ENCODE measurements around the gene UBE3C.

Gene UBE3C

GRCh38 chr7:157278791-157279724, 140.3 kb downstream of the UBE3C start:
- H3K4me1 ChIP-seq (ENCODE audit: low read length), result no peaks in the 10 kb centered on the region
- no peaks in the 10 kb centered on the region for H4K20me1 ChIP-seq (ENCODE audit: insufficient read depth, low read length)
- no peaks in the 10 kb centered on the region for H3K79me2 ChIP-seq (ENCODE audit: low read length)
- H3K4me3 ChIP-seq (ENCODE audit: low read length), result peak overlapping the region; percentile 72
- H3K27ac ChIP-seq (ENCODE audit: low read length), result no peak overlapping the region
- peak overlapping the region; percentile 25 for H3K4me2 ChIP-seq (ENCODE audit: low read length)
- peak overlapping the region; percentile 55 for H3K9ac ChIP-seq (ENCODE audit: low read length)
- no peaks in the 10 kb centered on the region for H3K36me3 ChIP-seq (replicated peaks; ENCODE audit: low read depth, low read length)
- no peaks in the 10 kb centered on the region for H3K27me3 ChIP-seq (ENCODE audit: low read depth, low read length)
- no peak overlapping the region for H2AFZ ChIP-seq (ENCODE audit: low read depth, low read length)
- no peak for TF ChIP-seq CTCF (IDR thresholded peaks at IDR 0.05; ENCODE audit: low read depth, low read length)
- no peak for TF ChIP-seq EZH2phosphoT487 (IDR thresholded peaks at IDR 0.05; ENCODE audit: low read depth)
- H3K9me3 ChIP-seq (ENCODE audit: insufficient read depth, low read length), result no peaks in the 10 kb centered on the region

- Histone ChIP-seq H3K4me2 (ENCODE audit: low read length) (peak overlapping the region; percentile 25), H3K27me3 (ENCODE audit: low read depth, low read length) (no peaks in the 10 kb centered on the region), H3K4me1 (ENCODE audit: low read length) (no peaks in the 10 kb centered on the region), H3K36me3 (replicated peaks; ENCODE audit: low read depth, low read length) (no peaks in the 10 kb centered on the region), H3K27ac (ENCODE audit: low read length) (no peak overlapping the region), H4K20me1 (ENCODE audit: insufficient read depth, low read length) (no peaks in the 10 kb centered on the region), H3K4me3 (ENCODE audit: low read length) (peak overlapping the region; percentile 72), H2AFZ (ENCODE audit: low read depth, low read length) (no peak overlapping the region), H3K79me2 (ENCODE audit: low read length) (no peaks in the 10 kb centered on the region), H3K9ac (ENCODE audit: low read length) (peak overlapping the region; percentile 55), H3K9me3 (ENCODE audit: insufficient read depth, low read length) (no peaks in the 10 kb centered on the region)
- TF ChIP-seq EZH2phosphoT487 (IDR thresholded peaks at IDR 0.05; ENCODE audit: low read depth) (no peak), CTCF (IDR thresholded peaks at IDR 0.05; ENCODE audit: low read depth, low read length) (no peak)
Observed at GRCh38 chr7:157279741-157280215, 141.1 kb downstream of the UBE3C start.

GRCh38 chr7:157280216-157280841, 141.6 kb downstream of the UBE3C start:
- Histone ChIP-seq H3K4me2 (ENCODE audit: low read length) (no peak overlapping the region), H3K9ac (ENCODE audit: low read length) (no peak overlapping the region), H3K4me1 (ENCODE audit: low read length) (no peaks in the 10 kb centered on the region)

More at GRCh38 chr7:157280216-157280841, 141.6 kb downstream of the UBE3C start:
- no peaks in the 10 kb centered on the region for H3K36me3 ChIP-seq (replicated peaks; ENCODE audit: low read depth, low read length)
- H2AFZ ChIP-seq (ENCODE audit: low read depth, low read length), result no peak overlapping the region
- no peaks in the 10 kb centered on the region for H3K27me3 ChIP-seq (ENCODE audit: low read depth, low read length)
- no peak overlapping the region for H3K27ac ChIP-seq (ENCODE audit: low read length)
- H3K4me3 ChIP-seq (ENCODE audit: low read length), result no peak overlapping the region
- no peaks in the 10 kb centered on the region for H3K9me3 ChIP-seq (ENCODE audit: insufficient read depth, low read length)
- no peaks in the 10 kb centered on the region for H4K20me1 ChIP-seq (ENCODE audit: insufficient read depth, low read length)
- no peak for TF ChIP-seq EZH2phosphoT487 (IDR thresholded peaks at IDR 0.05; ENCODE audit: low read depth)
- TF ChIP-seq CTCF (IDR thresholded peaks at IDR 0.05; ENCODE audit: low read depth, low read length), result no peak
- no peaks in the 10 kb centered on the region for H3K79me2 ChIP-seq (ENCODE audit: low read length)
